Right lobe of liver (tissue), 6 donors: ENCODE measurements around the gene RABGAP1. TPM values are rescaled to one million over a fixed set of nuclear protein-coding genes. Genes with fewer than 3 reads are reported as not detected.

Experiments
- ATAC-seq, 4 donors: fragments of 200-7000 bp; cut with Tn5 transposase; one replicate each; pipeline ENCODE4 v1.9.1; 2020; ENCODE audit warnings: mild to moderate bottlenecking in 4 of 4, moderate library complexity in 4 of 4
- DNase-seq, 3 donors: peaks; one replicate each; pipeline ENCODE4 v3.0.0-alpha.2; 2020
- H3K27ac ChIP-seq, 3 donors: fragments of 200-600 bp; one replicate each; pipeline ENCODE4 v1.8.0; 2022
- H3K27me3 ChIP-seq, 2 donors: fragments of 200-600 bp; one replicate each; pipeline ENCODE4 v1.8.0; 2022
- H3K36me3 ChIP-seq, 4 donors: fragments of 200-600 bp; sonication (generic) in 1 of 4; one replicate each; pipeline versions ENCODE4 v1.5.1 to v1.8.0; 2017 to 2022; ENCODE audit warnings: control low read depth in 1 of 4
- H3K4me1 ChIP-seq, 4 donors: fragments of 200-600 bp; sonication (generic) in 1 of 4; one replicate each; pipeline versions ENCODE4 v1.5.1 to v1.8.0; 2017 to 2022; ENCODE audit warnings: control low read depth in 1 of 4
- H3K4me3 ChIP-seq, 3 donors: fragments of 200-600 bp; one replicate each; pipeline ENCODE4 v1.8.0; 2022
- H3K9me3 ChIP-seq, 4 donors: fragments of 200-600 bp; sonication (generic) in 1 of 4; one replicate each; pipeline versions ENCODE4 v1.5.1 to v1.8.0; 2017 to 2022; ENCODE audit warnings: control low read depth in 1 of 4
- POLR2A ChIP-seq: fragments of 450-650 bp; IDR thresholded peaks from one replicate; pipeline ENCODE4 v1.6.1; 2017; ENCODE audit warnings: antibody characterized with exemption, mild to moderate bottlenecking
- WGBS: methylation state at CpG from one replicate; pipeline ENCODE4 v1.1.6; 2018; ENCODE audit warnings: low coverage, low lambda C conversion rate; ENCODE audit not compliant: insufficient coverage; ENCODE audit errors: missing lambda C conversion rate; 5-methylcytosine and 5-hydroxymethylcytosine counted together
- intact Hi-C, 2 donors: fragments of 100-400 bp; cut with DNase I; formaldehyde crosslinking; loops; one replicate each; pipeline versions ENCODE4 v1.11.2 to v1.14.1; 2022
- total RNA-seq, 6 experiments: library from RNA; depleted of rRNA in 2 of 6; stranded (reverse); fragments of >200 nt in 2 of 6; fragmentation: NEBNext Ultra II Directional in 3 of 6; extraction: Animal tissue kit (Norgen Biotek cat#: 25700) in 3 of 6; gene quantifications; one replicate each; pipeline versions ENCODE4 v1.1.0 to v1.2.4, GENCODE V29; 2016 to 2023
- TF ChIP-seq, protein P1 (sequence below), 4 donors: fragments of 200-600 bp in 3 of 4; fragments of 450-650 bp in 1 of 4; IDR thresholded peaks; one replicate each; pipeline versions ENCODE4 v1.5.1 to v1.8.0; 2016 to 2022; ENCODE audit warnings: antibody characterized with exemption in 4 of 4, mild to moderate bottlenecking in 2 of 4
- donor health status: DM: no; HTN: yes; CAD: no.
- donor health status: DM: no; HTN: no; CAD: no.
- donor health status: DM: no; HTN: no; CAD: no.
- donor health status: DM: no; HTN: yes; CAD: no.
- donor health status: DM: no; HTN: yes; CAD: no.

RABGAP1 gene
- total RNA-seq, 6 experiments from 2014 or later, result 11.4 to 15.4 (median 13.5) TPM

DNA sequence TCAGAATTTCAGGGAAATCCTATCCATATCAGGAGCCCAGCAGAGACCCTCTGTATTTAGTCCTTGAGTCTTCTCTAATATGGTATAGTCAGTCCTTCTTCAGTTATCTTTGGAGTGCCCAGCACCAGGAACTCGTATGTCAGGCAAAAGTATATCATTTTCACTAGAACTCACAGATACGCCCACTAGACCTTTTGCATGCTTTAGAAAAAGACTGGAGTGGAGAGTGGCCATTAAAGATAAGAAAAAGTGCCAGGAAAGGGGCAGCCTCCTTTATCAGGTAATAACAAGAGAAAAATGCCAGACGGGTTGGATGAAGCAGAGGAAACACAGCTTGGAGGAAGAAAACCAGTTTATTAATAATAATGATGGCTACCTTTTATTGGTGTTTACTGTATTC lies 156.2 kb downstream of the RABGAP1 start:
- Histone ChIP-seq H3K27ac (no peak overlapping the region), H3K36me3 (peaks cover 0 to 11% (median 3%) of the 10 kb centered on the region in 4 donors), H3K4me1 (peaks cover 0 to 18% (median 6%) of the 10 kb centered on the region in 4 donors), H3K27me3 (no peaks in the 10 kb centered on the region), H3K4me3 (no peak overlapping the region), H3K9me3 (no peaks in the 10 kb centered on the region)
- TF ChIP-seq, protein P1, sequence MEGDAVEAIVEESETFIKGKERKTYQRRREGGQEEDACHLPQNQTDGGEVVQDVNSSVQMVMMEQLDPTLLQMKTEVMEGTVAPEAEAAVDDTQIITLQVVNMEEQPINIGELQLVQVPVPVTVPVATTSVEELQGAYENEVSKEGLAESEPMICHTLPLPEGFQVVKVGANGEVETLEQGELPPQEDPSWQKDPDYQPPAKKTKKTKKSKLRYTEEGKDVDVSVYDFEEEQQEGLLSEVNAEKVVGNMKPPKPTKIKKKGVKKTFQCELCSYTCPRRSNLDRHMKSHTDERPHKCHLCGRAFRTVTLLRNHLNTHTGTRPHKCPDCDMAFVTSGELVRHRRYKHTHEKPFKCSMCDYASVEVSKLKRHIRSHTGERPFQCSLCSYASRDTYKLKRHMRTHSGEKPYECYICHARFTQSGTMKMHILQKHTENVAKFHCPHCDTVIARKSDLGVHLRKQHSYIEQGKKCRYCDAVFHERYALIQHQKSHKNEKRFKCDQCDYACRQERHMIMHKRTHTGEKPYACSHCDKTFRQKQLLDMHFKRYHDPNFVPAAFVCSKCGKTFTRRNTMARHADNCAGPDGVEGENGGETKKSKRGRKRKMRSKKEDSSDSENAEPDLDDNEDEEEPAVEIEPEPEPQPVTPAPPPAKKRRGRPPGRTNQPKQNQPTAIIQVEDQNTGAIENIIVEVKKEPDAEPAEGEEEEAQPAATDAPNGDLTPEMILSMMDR (IDR thresholded peaks at IDR 0.05), result no peak
- no peak for TF ChIP-seq POLR2A
- WGBS, result 66% methylated on average over 2 of the region's 3 CpGs
- DNase-seq (no peak), ATAC-seq (no peak)
- intact Hi-C loops, result no loop called here

DNA sequence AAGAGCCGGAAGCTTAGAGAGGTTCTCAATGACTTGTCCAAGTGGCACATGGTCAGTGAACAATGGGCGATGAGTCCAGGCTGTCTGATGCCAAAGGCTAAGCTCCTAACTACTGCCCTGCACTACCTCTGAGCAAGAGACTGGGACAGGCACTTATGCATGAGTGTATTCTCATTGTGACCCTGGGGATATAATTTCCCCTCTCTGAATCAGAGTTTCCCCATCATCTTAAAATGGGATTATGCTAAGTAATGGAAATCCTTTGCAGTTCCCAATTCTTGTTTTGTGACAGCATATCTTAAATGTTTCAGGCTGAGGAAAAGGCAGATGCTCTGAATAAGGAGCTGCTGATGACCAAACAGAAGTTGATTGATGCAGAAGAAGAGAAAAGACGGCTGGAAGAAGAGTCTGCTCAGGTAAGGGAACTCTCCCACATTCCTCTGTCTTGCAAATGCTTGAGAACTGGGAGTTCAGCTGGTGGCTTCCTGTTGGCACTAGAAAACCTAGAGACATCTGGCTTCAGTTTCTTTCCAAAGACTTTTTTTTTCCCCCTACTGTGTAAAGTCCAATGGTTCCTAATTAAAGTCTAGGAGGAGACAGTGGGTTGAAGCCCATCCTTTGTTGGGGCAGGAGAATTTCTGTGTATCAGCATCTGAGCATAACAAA lies 156.7 kb downstream of the RABGAP1 start:
- ATAC-seq (no peak), DNase-seq (no peak)
- Histone ChIP-seq H3K27me3 (no peaks in the 10 kb centered on the region), H3K4me3 (no peak overlapping the region), H3K4me1 (peaks cover 0 to 18% (median 6%) of the 10 kb centered on the region in 4 donors), H3K27ac (peak overlapping the region in 1 of 3 donors; percentile 98), H3K9me3 (no peaks in the 10 kb centered on the region), H3K36me3 (peaks cover 0 to 14% (median 3%) of the 10 kb centered on the region in 4 donors)
- TF ChIP-seq, protein P1 (IDR thresholded peaks at IDR 0.05), result no peak
- no peak for TF ChIP-seq POLR2A
- 100% methylated on average over 3 of the region's 3 CpGs for WGBS
- intact Hi-C loops, result no loop called here

- Histone ChIP-seq H3K27me3 (no peaks in the 10 kb centered on the region), H3K9me3 (no peaks in the 10 kb centered on the region), H3K4me1 (peaks cover 0 to 18% (median 6%) of the 10 kb centered on the region in 4 donors), H3K27ac (peak overlapping the region in 2 of 3 donors; percentile 97 to 98), H3K4me3 (no peak overlapping the region), H3K36me3 (peaks cover 0 to 13% (median 3%) of the 10 kb centered on the region in 4 donors)
- WGBS, result no CpG with 5 or more reads among the region's 4 CpGs
- TF ChIP-seq, protein P1 (IDR thresholded peaks at IDR 0.05), result no peak
- TF ChIP-seq POLR2A, result no peak
- DNase-seq (no peak), ATAC-seq (no peak)
- intact Hi-C loops, result no loop called here
These were observed 157.3 kb downstream of the RABGAP1 start for GRCh38 chr9:123098096-123098459.

DNA sequence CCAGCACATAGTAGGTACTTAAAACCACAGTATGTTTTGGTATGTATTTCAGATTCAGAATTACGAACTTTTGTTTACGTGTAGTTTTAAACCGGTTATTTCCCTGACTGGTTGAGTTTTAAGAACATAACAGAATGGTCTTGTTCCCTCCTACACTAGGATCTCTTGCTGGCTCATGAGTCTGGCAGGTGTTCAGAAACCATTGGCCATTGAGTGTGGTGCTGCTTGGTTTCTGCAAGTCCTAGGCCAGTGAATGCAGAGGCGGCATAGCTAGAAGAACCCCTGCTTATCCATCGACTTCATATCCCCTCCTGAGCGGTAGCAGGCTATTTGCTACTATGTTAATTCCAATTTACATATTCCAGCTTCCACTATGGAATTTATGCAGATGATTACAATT lies 158.2 kb downstream of the RABGAP1 start:
- no peak for DNase-seq
- no peak for TF ChIP-seq POLR2A
- TF ChIP-seq, protein P1 (IDR thresholded peaks at IDR 0.05), result no peak
- H3K4me3 ChIP-seq, result no peak overlapping the region
- peak in 2 of 4 donors; percentile 15 to 30 for ATAC-seq
- H3K27ac ChIP-seq, result peak overlapping the region; percentile 63 to 98 (median 97)
- no peaks in the 10 kb centered on the region for H3K27me3 ChIP-seq
- intact Hi-C loops, result no loop called here
- H3K36me3 ChIP-seq, result peaks cover 0 to 11% (median 1%) of the 10 kb centered on the region in 4 donors
- no peaks in the 10 kb centered on the region for H3K9me3 ChIP-seq
- WGBS, result 92% methylated on average over 4 of the region's 6 CpGs
- H3K4me1 ChIP-seq, result peaks cover 0 to 18% (median 6%) of the 10 kb centered on the region in 4 donors
